Measurements from ENCODE around the gene SLC35E3.

SLC35E3 gene

GRCh38 chr12:68824597-68825250 is 78.7 kb downstream of the SLC35E3 start:
- H4K20me1 ChIP-seq (ENCODE audit: insufficient read depth, low read length): peaks cover 3% of the 10 kb centered on the region; the same call in 1 of the 2 replicates
- peaks cover 13% of the 10 kb centered on the region; the same call in 1 of the 2 replicates for H3K79me2 ChIP-seq (ENCODE audit: insufficient read depth, low read length)

GRCh38 chr12:68825569-68826217 is 79.7 kb downstream of the SLC35E3 start:
- peaks cover 10% of the 10 kb centered on the region; the same call in 1 of the 2 replicates for H3K79me2 ChIP-seq (ENCODE audit: insufficient read depth, low read length)

More at GRCh38 chr12:68824597-68825250, 78.7 kb downstream of the SLC35E3 start:
- TF ChIP-seq EZH2 (IDR thresholded peaks at IDR 0.05; ENCODE audit: borderline replicate concordance, low read length) (no peak), CTCF (IDR thresholded peaks at IDR 0.05; ENCODE audit: low read length) (no peak)
- peaks cover 100% of the 10 kb centered on the region for H3K36me3 ChIP-seq (ENCODE audit: insufficient read depth, low read length)
- H3K9ac ChIP-seq (ENCODE audit: low read length): no peak overlapping the region
- no peaks in the 10 kb centered on the region for H3K4me1 ChIP-seq (ENCODE audit: insufficient read depth, low read length, severe bottlenecking)
- no peaks in the 10 kb centered on the region for H3K9me2 ChIP-seq (ENCODE audit: low read depth, low read length)
- no peaks in the 10 kb centered on the region for H3K9me3 ChIP-seq (ENCODE audit: low read length)
- peaks cover 38% of the 10 kb centered on the region for H3F3A ChIP-seq (ENCODE audit: insufficient read depth, low read length)
- no peak overlapping the region for H2AFZ ChIP-seq (ENCODE audit: low read length)
- no peaks in the 10 kb centered on the region for H3K27me3 ChIP-seq (ENCODE audit: insufficient read depth, low read length)
- no peak overlapping the region for H3K27ac ChIP-seq (ENCODE audit: low read depth, low read length, poor library complexity, severe bottlenecking)
- H3K4me2 ChIP-seq (ENCODE audit: low read length): no peak overlapping the region
- no peak overlapping the region for H3K4me3 ChIP-seq (ENCODE audit: low read depth, low read length, poor library complexity, severe bottlenecking)

More at GRCh38 chr12:68825569-68826217, 79.7 kb downstream of the SLC35E3 start:
- Histone ChIP-seq H2AFZ (ENCODE audit: low read length) (no peak overlapping the region), H3K9me2 (ENCODE audit: low read depth, low read length) (no peaks in the 10 kb centered on the region), H3K4me3 (ENCODE audit: low read depth, low read length, poor library complexity, severe bottlenecking) (no peak overlapping the region), H3K27ac (ENCODE audit: low read depth, low read length, poor library complexity, severe bottlenecking) (no peak overlapping the region), H3K4me2 (ENCODE audit: low read length) (no peak overlapping the region), H3K4me1 (ENCODE audit: insufficient read depth, low read length, severe bottlenecking) (no peaks in the 10 kb centered on the region), H3K9ac (ENCODE audit: low read length) (no peak overlapping the region), H3F3A (ENCODE audit: insufficient read depth, low read length) (peaks cover 38% of the 10 kb centered on the region), H3K27me3 (ENCODE audit: insufficient read depth, low read length) (no peaks in the 10 kb centered on the region), H4K20me1 (ENCODE audit: insufficient read depth, low read length) (peaks cover 3% of the 10 kb centered on the region; the same call in 1 of the 2 replicates), H3K9me3 (ENCODE audit: low read length) (no peaks in the 10 kb centered on the region), H3K36me3 (ENCODE audit: insufficient read depth, low read length) (peaks cover 100% of the 10 kb centered on the region)
- TF ChIP-seq CTCF (IDR thresholded peaks at IDR 0.05; ENCODE audit: low read length) (no peak), EZH2 (IDR thresholded peaks at IDR 0.05; ENCODE audit: borderline replicate concordance, low read length) (no peak)

Measured in OCI-LY1 (cell line).